ENCODE data around the gene PCDHGB1.

The PCDHGB1 gene

GRCh38 chr5:141351591-141351990, 1.7 kb downstream of the PCDHGB1 start:
- DNase-seq (ENCODE audit: low read depth in 1 of 2, low spot score in 1 of 2): no peak
- Histone ChIP-seq H3K4me3 (replicated peaks; ENCODE audit: insufficient read depth, low read length) (no peak overlapping the region), H3K27me3 (ENCODE audit: insufficient read depth, poor library complexity, severe bottlenecking) (no peaks in the 10 kb centered on the region), H3K27ac (replicated peaks) (no peak overlapping the region)
- no peak for TF ChIP-seq CTCF (IDR thresholded peaks at IDR 0.05; ENCODE audit: insufficient read depth, low read length)
- TF ChIP-seq REST (IDR thresholded peaks at IDR 0.05; ENCODE audit: insufficient replicate concordance, low read depth): no peak
- no peak for TF ChIP-seq SPI1 (IDR thresholded peaks at IDR 0.05; ENCODE audit: borderline replicate concordance, low read depth)

- DNase-seq (ENCODE audit: low read depth in 1 of 2, low spot score in 1 of 2): no peak
- H3K27ac ChIP-seq (replicated peaks): no peak within 1 kb of the TSS
- H3K4me3 ChIP-seq (replicated peaks; ENCODE audit: insufficient read depth, low read length): no peak within 1 kb of the TSS
- TF ChIP-seq CTCF (IDR thresholded peaks at IDR 0.05; ENCODE audit: insufficient read depth, low read length): no peak
- no peak for TF ChIP-seq POLR2AphosphoS5 (IDR thresholded peaks at IDR 0.05; ENCODE audit: low read depth)
- no peak for TF ChIP-seq SPI1 (IDR thresholded peaks at IDR 0.05; ENCODE audit: borderline replicate concordance, low read depth)
- no peaks in the 10 kb centered on the region for H3K27me3 ChIP-seq (ENCODE audit: insufficient read depth, poor library complexity, severe bottlenecking)
Measured at GRCh38 chr5:141354900-141355469, 5.1 kb downstream of the PCDHGB1 start, which contains the start of gene PCDHGA4. PCDHGA4 (plus strand) TSS chr5:141355021; CDS start chr5:141355108, 87 bp downstream.

GRCh38 chr5:141355641-141356040, 5.7 kb downstream of the PCDHGB1 start:
- no peak overlapping the region for H3K4me3 ChIP-seq (replicated peaks; ENCODE audit: insufficient read depth, low read length)
- no peaks in the 10 kb centered on the region for H3K27me3 ChIP-seq (ENCODE audit: insufficient read depth, poor library complexity, severe bottlenecking)
- TF ChIP-seq POLR2AphosphoS5 (IDR thresholded peaks at IDR 0.05; ENCODE audit: low read depth): no peak
- TF ChIP-seq SPI1 (IDR thresholded peaks at IDR 0.05; ENCODE audit: borderline replicate concordance, low read depth): no peak
- no peak for DNase-seq (ENCODE audit: low read depth in 1 of 2, low spot score in 1 of 2)
- no peak overlapping the region for H3K27ac ChIP-seq (replicated peaks)

- no peak for DNase-seq (ENCODE audit: low read depth in 1 of 2, low spot score in 1 of 2)
- TF ChIP-seq POLR2AphosphoS5 (IDR thresholded peaks at IDR 0.05; ENCODE audit: low read depth) (no peak), REST (IDR thresholded peaks at IDR 0.05; ENCODE audit: insufficient replicate concordance, low read depth) (no peak), GABPA (IDR thresholded peaks at IDR 0.05; ENCODE audit: low read depth) (no peak), CTCF (IDR thresholded peaks at IDR 0.05; ENCODE audit: insufficient read depth, low read length) (no peak), SPI1 (IDR thresholded peaks at IDR 0.05; ENCODE audit: borderline replicate concordance, low read depth) (no peak)
- Histone ChIP-seq H3K4me3 (replicated peaks; ENCODE audit: insufficient read depth, low read length) (no peak overlapping the region), H3K27ac (replicated peaks) (no peak overlapping the region), H3K27me3 (ENCODE audit: insufficient read depth, poor library complexity, severe bottlenecking) (no peaks in the 10 kb centered on the region)
Measured at GRCh38 chr5:141356133-141356532, 6.2 kb downstream of the PCDHGB1 start.
